OCI-LY7 (cell line): ENCODE measurements around the gene LRRN3.

Source experiments
- EZH2phosphoT487 ChIP-seq: fragments of 200-600 bp; sonication (generic); IDR thresholded peaks from 2 replicates; pipeline ENCODE4 v1.6.1; 2018; ENCODE audit warnings: low read depth, borderline replicate concordance, mild to moderate bottlenecking, mixed run types, antibody characterized with exemption, low read length, moderate library complexity, mixed read lengths
- TF ChIP-seq, protein P1 (sequence below): fragments of 200-600 bp; sonication (generic); conservative IDR thresholded peaks from 2 replicates; pipeline ENCODE4 v1.5.1; 2014; ENCODE audit warnings: mild to moderate bottlenecking, antibody characterized with exemption, low read length, moderate library complexity, mixed read lengths

DNA sequence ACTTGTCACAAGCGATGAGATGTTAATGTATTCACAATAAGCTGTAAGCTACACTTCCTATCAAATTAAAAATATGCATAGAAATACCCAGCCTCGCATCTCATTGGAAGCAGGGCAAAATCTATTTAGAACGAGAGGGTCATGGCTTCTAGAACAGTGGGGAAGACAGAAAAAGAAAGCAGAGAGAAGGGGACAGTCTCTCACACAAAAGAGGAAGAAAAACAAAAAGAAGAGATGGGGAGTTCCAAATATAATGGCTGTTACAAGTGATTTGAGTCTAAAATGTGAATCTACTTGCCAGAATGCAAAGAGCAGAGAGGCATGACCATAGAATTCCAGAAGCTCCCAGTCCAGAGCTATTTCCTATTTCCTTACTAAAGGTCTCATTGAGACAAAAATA is 13.8 kb downstream of the LRRN3 start:
- no peak for TF ChIP-seq EZH2phosphoT487
- TF ChIP-seq, protein P1, sequence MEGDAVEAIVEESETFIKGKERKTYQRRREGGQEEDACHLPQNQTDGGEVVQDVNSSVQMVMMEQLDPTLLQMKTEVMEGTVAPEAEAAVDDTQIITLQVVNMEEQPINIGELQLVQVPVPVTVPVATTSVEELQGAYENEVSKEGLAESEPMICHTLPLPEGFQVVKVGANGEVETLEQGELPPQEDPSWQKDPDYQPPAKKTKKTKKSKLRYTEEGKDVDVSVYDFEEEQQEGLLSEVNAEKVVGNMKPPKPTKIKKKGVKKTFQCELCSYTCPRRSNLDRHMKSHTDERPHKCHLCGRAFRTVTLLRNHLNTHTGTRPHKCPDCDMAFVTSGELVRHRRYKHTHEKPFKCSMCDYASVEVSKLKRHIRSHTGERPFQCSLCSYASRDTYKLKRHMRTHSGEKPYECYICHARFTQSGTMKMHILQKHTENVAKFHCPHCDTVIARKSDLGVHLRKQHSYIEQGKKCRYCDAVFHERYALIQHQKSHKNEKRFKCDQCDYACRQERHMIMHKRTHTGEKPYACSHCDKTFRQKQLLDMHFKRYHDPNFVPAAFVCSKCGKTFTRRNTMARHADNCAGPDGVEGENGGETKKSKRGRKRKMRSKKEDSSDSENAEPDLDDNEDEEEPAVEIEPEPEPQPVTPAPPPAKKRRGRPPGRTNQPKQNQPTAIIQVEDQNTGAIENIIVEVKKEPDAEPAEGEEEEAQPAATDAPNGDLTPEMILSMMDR, result no peak
